GM12873 (cell line): ENCODE measurements around the gene GARIN5A.
A peak's percentile ranks its signal among the peaks of the same experiment; 100 is the strongest.

ENCODE experiments used
- CTCF ChIP-seq: IDR thresholded peaks from 2 replicates; pipeline ENCODE4 v1.5.1; 2012; ENCODE audit warnings: low read depth, mild to moderate bottlenecking, moderate library complexity, low read length, control low read depth; ENCODE audit not compliant: insufficient read depth; ENCODE audit errors: missing control alignments

Gene GARIN5A

GRCh38 chr19:50482271-50482855, 5.7 kb upstream of the GARIN5A start:
- TF ChIP-seq CTCF = no peak

- no peak for TF ChIP-seq CTCF
Observed at GRCh38 chr19:50481351-50482149, 4.9 kb upstream of the GARIN5A start.

GRCh38 chr19:50480281-50481111, 3.8 kb upstream of the GARIN5A start:
- TF ChIP-seq CTCF = no peak

GRCh38 chr19:50479761-50480251, 3.2 kb upstream of the GARIN5A start:
- no peak for TF ChIP-seq CTCF

GRCh38 chr19:50478901-50479715, 2.5 kb upstream of the GARIN5A start:
- TF ChIP-seq CTCF = peak; percentile 46

- TF ChIP-seq CTCF = no peak
Observed at GRCh38 chr19:50477751-50478515, 1.3 kb upstream of the GARIN5A start.
